Stimulated activated memory B cell treated with anti-CD40 and anti-IgM and Interleukin-4, amounts not matched to agents 10 μg/mL and 1 μg/mL and 100 μg/mL, for 72 hours (primary cell): ENCODE data around the gene ESRRG.
A peak's percentile ranks its signal among the peaks of the same experiment; 100 is the strongest.
"Not testable (repeated sequence)": the region's sequence is repeated elsewhere in the genome, so short reads cannot be mapped to it uniquely, and the experiment has no call there.

Experiments
- ATAC-seq: fragments of 150-1000 bp; cut with Tn5 transposase; 2 replicates; pipeline ENCODE4 v1.10.0; 2021
- H3K27ac Mint-ChIP-seq: one replicate; pipeline ENCODE4 v1.8.0; 2022; ENCODE audit warnings: mild to moderate bottlenecking, mixed read lengths
- H3K27me3 Mint-ChIP-seq: one replicate; pipeline ENCODE4 v1.8.0; 2022; ENCODE audit warnings: mixed read lengths
- H3K36me3 Mint-ChIP-seq: one replicate; pipeline ENCODE4 v1.8.0; 2022; ENCODE audit warnings: mixed read lengths
- H3K4me1 Mint-ChIP-seq: one replicate; pipeline ENCODE4 v1.8.0; 2022; ENCODE audit warnings: mixed read lengths
- H3K4me3 Mint-ChIP-seq: one replicate; pipeline ENCODE4 v1.8.0; 2022; ENCODE audit warnings: mild to moderate bottlenecking, moderate library complexity, mixed read lengths
- H3K9me3 Mint-ChIP-seq: one replicate; pipeline ENCODE4 v1.8.0; 2022; ENCODE audit warnings: mixed read lengths

ESRRG gene

GRCh38 chr1:216533776-216534175 is 189.5 kb downstream of the ESRRG start:
- H3K27me3 Mint-ChIP-seq: no peaks in the 10 kb centered on the region

GRCh38 chr1:216532251-216532798 is 190.9 kb downstream of the ESRRG start:
- H3K27me3 Mint-ChIP-seq: no peaks in the 10 kb centered on the region
- ATAC-seq: no peak
- H3K4me3 Mint-ChIP-seq: no peak overlapping the region

More at GRCh38 chr1:216533776-216534175, 189.5 kb downstream of the ESRRG start:
- Mint-ChIP-seq H3K36me3 (no peaks in the 10 kb centered on the region), H3K9me3 (no peaks in the 10 kb centered on the region), H3K27ac (no peak overlapping the region), H3K4me3 (no peak overlapping the region), H3K4me1 (peaks cover 20% of the 10 kb centered on the region)
- ATAC-seq: no peak

GRCh38 chr1:216531263-216532239 is 191.7 kb downstream of the ESRRG start:
- H3K9me3 Mint-ChIP-seq: peaks cover 4% of the 10 kb centered on the region
- H3K4me3 Mint-ChIP-seq: peak overlapping the region; percentile 77
- no peaks in the 10 kb centered on the region for H3K36me3 Mint-ChIP-seq
- ATAC-seq: no peak
- H3K4me1 Mint-ChIP-seq: peaks cover 32% of the 10 kb centered on the region
- no peaks in the 10 kb centered on the region for H3K27me3 Mint-ChIP-seq
- peak overlapping the region; percentile 73 for H3K27ac Mint-ChIP-seq

More at GRCh38 chr1:216532251-216532798, 190.9 kb downstream of the ESRRG start:
- peaks cover 4% of the 10 kb centered on the region for H3K9me3 Mint-ChIP-seq
- H3K4me1 Mint-ChIP-seq: peaks cover 29% of the 10 kb centered on the region
- peak overlapping the region; percentile 73 for H3K27ac Mint-ChIP-seq
- no peaks in the 10 kb centered on the region for H3K36me3 Mint-ChIP-seq

GRCh38 chr1:216529851-216530250 is 193.4 kb downstream of the ESRRG start:
- not testable (repeated sequence) for H3K9me3 Mint-ChIP-seq, H3K27ac Mint-ChIP-seq, H3K4me3 Mint-ChIP-seq

GRCh38 chr1:216528816-216529215 is 194.4 kb downstream of the ESRRG start:
- H3K4me3 Mint-ChIP-seq: peak overlapping the region; percentile 40
- no peak overlapping the region for H3K27ac Mint-ChIP-seq
- ATAC-seq: peak; percentile 78
- H3K9me3 Mint-ChIP-seq: peaks cover 6% of the 10 kb centered on the region
- no peaks in the 10 kb centered on the region for H3K36me3 Mint-ChIP-seq
- H3K27me3 Mint-ChIP-seq: no peaks in the 10 kb centered on the region
- peaks cover 32% of the 10 kb centered on the region for H3K4me1 Mint-ChIP-seq

More at GRCh38 chr1:216529851-216530250, 193.4 kb downstream of the ESRRG start:
- ATAC-seq, H3K27me3 Mint-ChIP-seq, H3K36me3 Mint-ChIP-seq: not testable (repeated sequence)
- peaks cover 32% of the 10 kb centered on the region for H3K4me1 Mint-ChIP-seq

- H3K27me3 Mint-ChIP-seq: no peaks in the 10 kb centered on the region
- H3K9me3 Mint-ChIP-seq: peaks cover 6% of the 10 kb centered on the region
- H3K36me3 Mint-ChIP-seq: no peaks in the 10 kb centered on the region
- no peak for ATAC-seq
- H3K4me1 Mint-ChIP-seq: peaks cover 20% of the 10 kb centered on the region
- H3K27ac Mint-ChIP-seq: no peak overlapping the region
- H3K4me3 Mint-ChIP-seq: no peak overlapping the region
Measured at GRCh38 chr1:216523449-216524190, 199.6 kb downstream of the ESRRG start.

GRCh38 chr1:216523043-216523442 is 200.2 kb downstream of the ESRRG start:
- peaks cover 6% of the 10 kb centered on the region for H3K9me3 Mint-ChIP-seq
- H3K36me3 Mint-ChIP-seq: no peaks in the 10 kb centered on the region
- H3K4me3 Mint-ChIP-seq: no peak overlapping the region
- H3K27ac Mint-ChIP-seq: no peak overlapping the region
- no peaks in the 10 kb centered on the region for H3K27me3 Mint-ChIP-seq
- H3K4me1 Mint-ChIP-seq: peaks cover 18% of the 10 kb centered on the region
- ATAC-seq: no peak

- Mint-ChIP-seq H3K4me1 (peaks cover 11% of the 10 kb centered on the region), H3K9me3 (peaks cover 2% of the 10 kb centered on the region), H3K27me3 (no peaks in the 10 kb centered on the region), H3K4me3 (no peak overlapping the region), H3K36me3 (no peaks in the 10 kb centered on the region), H3K27ac (no peak overlapping the region)
- ATAC-seq: no peak
Measured at GRCh38 chr1:216521477-216521876, 201.8 kb downstream of the ESRRG start.

- no peaks in the 10 kb centered on the region for H3K9me3 Mint-ChIP-seq
- ATAC-seq: no peak
- H3K27ac Mint-ChIP-seq: no peak overlapping the region
- no peaks in the 10 kb centered on the region for H3K27me3 Mint-ChIP-seq
- peaks cover 11% of the 10 kb centered on the region for H3K4me1 Mint-ChIP-seq
- H3K4me3 Mint-ChIP-seq: no peak overlapping the region
- no peaks in the 10 kb centered on the region for H3K36me3 Mint-ChIP-seq
Measured at GRCh38 chr1:216518844-216519627, 204.2 kb downstream of the ESRRG start.

GRCh38 chr1:216502528-216503162 is 220.6 kb downstream of the ESRRG start:
- Mint-ChIP-seq H3K27ac (no peak overlapping the region), H3K27me3 (no peaks in the 10 kb centered on the region), H3K4me1 (peaks cover 2% of the 10 kb centered on the region), H3K4me3 (no peak overlapping the region), H3K9me3 (no peaks in the 10 kb centered on the region), H3K36me3 (no peaks in the 10 kb centered on the region)
- no peak for ATAC-seq

- Mint-ChIP-seq H3K36me3 (no peaks in the 10 kb centered on the region), H3K4me1 (peaks cover 7% of the 10 kb centered on the region), H3K9me3 (no peaks in the 10 kb centered on the region), H3K27me3 (no peaks in the 10 kb centered on the region), H3K4me3 (no peak overlapping the region), H3K27ac (no peak overlapping the region)
- no peak for ATAC-seq
Measured at GRCh38 chr1:216500273-216500967, 222.8 kb downstream of the ESRRG start.

- Mint-ChIP-seq H3K4me1 (peaks cover 7% of the 10 kb centered on the region), H3K4me3 (no peak overlapping the region), H3K36me3 (no peaks in the 10 kb centered on the region), H3K27me3 (no peaks in the 10 kb centered on the region), H3K9me3 (no peaks in the 10 kb centered on the region), H3K27ac (no peak overlapping the region)
- no peak for ATAC-seq
Measured at GRCh38 chr1:216499581-216500272, 223.5 kb downstream of the ESRRG start.

- Mint-ChIP-seq H3K27me3 (no peaks in the 10 kb centered on the region), H3K9me3 (no peaks in the 10 kb centered on the region), H3K4me3 (no peak overlapping the region), H3K36me3 (no peaks in the 10 kb centered on the region), H3K4me1 (peaks cover 7% of the 10 kb centered on the region), H3K27ac (no peak overlapping the region)
- no peak for ATAC-seq
Measured at GRCh38 chr1:216498277-216498676, 225.0 kb downstream of the ESRRG start.
